ENCODE measurements around the gene FBXW8. TPM values are rescaled to one million over a fixed set of nuclear protein-coding genes. Genes with fewer than 3 reads are reported as not detected.
A peak's percentile ranks its signal among the peaks of the same experiment; 100 is the strongest.

FBXW8 gene
- polyA plus RNA-seq, 1 donor (not counting 4 experiments of a cell fraction or from before 2014, with no cell fraction given), result 5.0 TPM

DNA sequence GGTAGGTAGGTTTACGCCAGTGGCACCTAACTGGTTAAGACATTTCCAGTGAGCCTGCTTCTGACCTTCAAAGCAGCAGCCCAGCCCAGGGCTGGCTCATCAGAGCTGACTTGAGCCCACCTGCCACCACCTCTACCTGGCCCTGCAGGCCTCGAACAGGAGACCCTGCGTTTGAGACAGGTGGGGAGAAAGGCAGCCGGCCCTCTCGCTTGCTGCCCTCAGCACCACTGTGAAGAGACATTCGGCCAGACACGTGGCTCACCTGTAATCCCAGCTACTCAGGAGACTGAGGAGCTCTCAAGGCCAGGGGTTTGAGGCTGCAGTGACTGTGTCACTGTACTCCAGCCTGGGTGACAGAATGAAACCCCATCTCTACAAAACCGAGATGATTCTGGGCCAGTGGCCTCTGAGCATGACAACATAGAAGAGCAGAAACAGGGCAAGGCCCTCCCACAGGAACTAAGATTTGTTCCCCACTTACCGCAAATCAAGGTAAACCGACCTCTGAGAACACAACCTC, 114.3 kb downstream of the FBXW8 start:
- H3K9me3 ChIP-seq (ENCODE audit: control insufficient read depth, low read depth, low read length), result no peaks in the 10 kb centered on the region
- H3K9ac ChIP-seq (ENCODE audit: control insufficient read depth, extremely low read depth, insufficient read depth, low read length), result no peak overlapping the region
- no peak for TF ChIP-seq EZH2 (IDR thresholded peaks at IDR 0.05; ENCODE audit: low read length)
- TF ChIP-seq, protein P1, sequence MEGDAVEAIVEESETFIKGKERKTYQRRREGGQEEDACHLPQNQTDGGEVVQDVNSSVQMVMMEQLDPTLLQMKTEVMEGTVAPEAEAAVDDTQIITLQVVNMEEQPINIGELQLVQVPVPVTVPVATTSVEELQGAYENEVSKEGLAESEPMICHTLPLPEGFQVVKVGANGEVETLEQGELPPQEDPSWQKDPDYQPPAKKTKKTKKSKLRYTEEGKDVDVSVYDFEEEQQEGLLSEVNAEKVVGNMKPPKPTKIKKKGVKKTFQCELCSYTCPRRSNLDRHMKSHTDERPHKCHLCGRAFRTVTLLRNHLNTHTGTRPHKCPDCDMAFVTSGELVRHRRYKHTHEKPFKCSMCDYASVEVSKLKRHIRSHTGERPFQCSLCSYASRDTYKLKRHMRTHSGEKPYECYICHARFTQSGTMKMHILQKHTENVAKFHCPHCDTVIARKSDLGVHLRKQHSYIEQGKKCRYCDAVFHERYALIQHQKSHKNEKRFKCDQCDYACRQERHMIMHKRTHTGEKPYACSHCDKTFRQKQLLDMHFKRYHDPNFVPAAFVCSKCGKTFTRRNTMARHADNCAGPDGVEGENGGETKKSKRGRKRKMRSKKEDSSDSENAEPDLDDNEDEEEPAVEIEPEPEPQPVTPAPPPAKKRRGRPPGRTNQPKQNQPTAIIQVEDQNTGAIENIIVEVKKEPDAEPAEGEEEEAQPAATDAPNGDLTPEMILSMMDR (optimal IDR thresholded peaks at IDR 0.05 in 1 of 3, IDR thresholded peaks at IDR 0.05 in 1 of 3, conservative IDR thresholded peaks at IDR 0.05 in 1 of 3; ENCODE audit: extremely low read depth in 1 of 3, insufficient read depth in 2 of 3, low read length in 3 of 3), result no peak
- FAIRE-seq (no peak), DNase-seq (ENCODE audit: low read depth, low spot score) (no peak)
- H4K20me1 ChIP-seq (ENCODE audit: control insufficient read depth, extremely low read depth, insufficient read depth, low read length), result no peaks in the 10 kb centered on the region
- H3K4me2 ChIP-seq (ENCODE audit: control insufficient read depth, extremely low read depth, insufficient read depth, low read depth, low read length), result no peak overlapping the region
- H3K79me2 ChIP-seq (ENCODE audit: control insufficient read depth, insufficient read depth, low read length), result no peaks in the 10 kb centered on the region
- H2AFZ ChIP-seq (ENCODE audit: control insufficient read depth, low read length), result no peak overlapping the region
- H3K4me3 ChIP-seq (ENCODE audit: control insufficient read depth in 2 of 3, extremely low read depth in 1 of 3, insufficient read depth in 2 of 3, low read depth in 1 of 3, low read length in 3 of 3), result no peak overlapping the region
- no peak overlapping the region for H3K27ac ChIP-seq (ENCODE audit: control insufficient read depth, insufficient read depth, low read length)
- no peaks in the 10 kb centered on the region for H3K4me1 ChIP-seq (ENCODE audit: control insufficient read depth, extremely low read depth, insufficient read depth, low read length)
- no peaks in the 10 kb centered on the region for H3K27me3 ChIP-seq (ENCODE audit: control insufficient read depth, extremely low read depth, insufficient read depth, low read length)
- H3K9me1 ChIP-seq (ENCODE audit: control insufficient read depth, extremely low read depth, insufficient read depth, low read length), result no peaks in the 10 kb centered on the region
- H3K36me3 ChIP-seq (ENCODE audit: control insufficient read depth in 2 of 2, extremely low read depth in 1 of 2, insufficient read depth in 2 of 2, low read length in 2 of 2), result peaks cover 14 to 16% of the 10 kb centered on the region in 2 experiments
- dilution Hi-C loops (cut with MboI; ENCODE audit: extremely low pct_ligation_motif_present, low sequenced_read_pairs), result no loop called here

- Histone ChIP-seq H3K36me3 (ENCODE audit: control insufficient read depth in 2 of 2, extremely low read depth in 1 of 2, insufficient read depth in 2 of 2, low read length in 2 of 2) (peaks cover 14 to 16% of the 10 kb centered on the region in 2 experiments), H3K4me1 (ENCODE audit: control insufficient read depth, extremely low read depth, insufficient read depth, low read length) (no peaks in the 10 kb centered on the region), H3K9ac (ENCODE audit: control insufficient read depth, extremely low read depth, insufficient read depth, low read length) (no peak overlapping the region), H3K79me2 (ENCODE audit: control insufficient read depth, insufficient read depth, low read length) (no peaks in the 10 kb centered on the region), H3K27ac (ENCODE audit: control insufficient read depth, insufficient read depth, low read length) (no peak overlapping the region), H2AFZ (ENCODE audit: control insufficient read depth, low read length) (no peak overlapping the region), H4K20me1 (ENCODE audit: control insufficient read depth, extremely low read depth, insufficient read depth, low read length) (no peaks in the 10 kb centered on the region), H3K4me2 (ENCODE audit: control insufficient read depth, extremely low read depth, insufficient read depth, low read depth, low read length) (no peak overlapping the region), H3K27me3 (ENCODE audit: control insufficient read depth, extremely low read depth, insufficient read depth, low read length) (no peaks in the 10 kb centered on the region), H3K9me3 (ENCODE audit: control insufficient read depth, low read depth, low read length) (no peaks in the 10 kb centered on the region), H3K4me3 (ENCODE audit: control insufficient read depth in 2 of 3, extremely low read depth in 1 of 3, insufficient read depth in 2 of 3, low read depth in 1 of 3, low read length in 3 of 3) (no peak overlapping the region), H3K9me1 (ENCODE audit: control insufficient read depth, extremely low read depth, insufficient read depth, low read length) (no peaks in the 10 kb centered on the region)
- FAIRE-seq (no peak), DNase-seq (ENCODE audit: low read depth, low spot score) (peak; percentile 9)
- no peak for TF ChIP-seq EZH2 (IDR thresholded peaks at IDR 0.05; ENCODE audit: low read length)
- TF ChIP-seq, protein P1 (optimal IDR thresholded peaks at IDR 0.05 in 1 of 3, IDR thresholded peaks at IDR 0.05 in 1 of 3, conservative IDR thresholded peaks at IDR 0.05 in 1 of 3; ENCODE audit: extremely low read depth in 1 of 3, insufficient read depth in 2 of 3, low read length in 3 of 3), result peak; percentile 77 to 88 (median 80)
- dilution Hi-C loops (cut with MboI; ENCODE audit: extremely low pct_ligation_motif_present, low sequenced_read_pairs), result no loop called here
Observed at GRCh38 chr12:117025481-117026151, 114.9 kb downstream of the FBXW8 start.

Data from keratinocyte (primary cell).